H9 (cell line): Measurements from ENCODE around the gene VPREB3. TPM values are rescaled to one million over a fixed set of nuclear protein-coding genes. Genes with fewer than 3 reads are reported as not detected.

ENCODE experiments used
- DNase-seq: peaks from one replicate; pipeline ENCODE4 v3.0.0-alpha.2; 2017
- H2AFZ ChIP-seq: one replicate; pipeline ENCODE4 v1.6.1; 2013; ENCODE audit warnings: mild to moderate bottlenecking, low read length, control low read depth, moderate library complexity
- H2AK5ac ChIP-seq: 2 replicates; pipeline ENCODE4 v1.6.1; 2013; ENCODE audit warnings: low read length, control low read depth, mixed read lengths; ENCODE audit not compliant: insufficient read length
- H2BK120ac ChIP-seq: one replicate; pipeline ENCODE4 v1.6.1; 2013; ENCODE audit warnings: low read depth, mild to moderate bottlenecking, low read length, control low read depth, inconsistent platforms; ENCODE audit not compliant: poor library complexity, severe bottlenecking
- H2BK12ac ChIP-seq: 2 replicates; pipeline ENCODE4 v1.6.1; 2013; ENCODE audit warnings: low read length, control low read depth, mixed read lengths, low read depth; ENCODE audit not compliant: insufficient read length
- H2BK15ac ChIP-seq: 2 replicates; pipeline ENCODE4 v1.6.1; 2013; ENCODE audit warnings: low read depth, low read length, control low read depth
- H2BK20ac ChIP-seq: one replicate; pipeline ENCODE4 v1.6.1; 2013; ENCODE audit warnings: low read depth, mild to moderate bottlenecking, low read length, control low read depth, inconsistent platforms; ENCODE audit not compliant: poor library complexity, severe bottlenecking
- H2BK5ac ChIP-seq: 2 replicates; pipeline ENCODE4 v1.6.1; 2013; ENCODE audit warnings: low read length, control low read depth, mixed read lengths; ENCODE audit not compliant: insufficient read length
- H3K14ac ChIP-seq: 2 replicates; pipeline ENCODE4 v1.6.1; 2013; ENCODE audit warnings: low read length, control low read depth; ENCODE audit not compliant: insufficient read depth
- H3K18ac ChIP-seq: 2 replicates; pipeline ENCODE4 v1.6.1; 2013; ENCODE audit warnings: low read depth, mild to moderate bottlenecking, mixed read lengths, low read length, control low read depth; ENCODE audit not compliant: insufficient read length
- H3K23ac ChIP-seq: 2 replicates; pipeline ENCODE4 v1.6.1; 2013; ENCODE audit warnings: low read length, control low read depth, mixed read lengths, low read depth; ENCODE audit not compliant: insufficient read length
- H3K23me2 ChIP-seq: 2 replicates; pipeline ENCODE4 v1.6.1; 2013; ENCODE audit warnings: low read depth, mild to moderate bottlenecking, mixed read lengths, low read length, control low read depth; ENCODE audit not compliant: insufficient read length, poor library complexity, severe bottlenecking
- H3K27ac ChIP-seq: 2 replicates; pipeline ENCODE4 v1.5.1; 2013; ENCODE audit warnings: low read length, control low read depth, mixed read lengths, low read depth; ENCODE audit not compliant: insufficient read length
- H3K27me3 ChIP-seq: 2 replicates; pipeline ENCODE4 v1.6.1; 2013; ENCODE audit warnings: low read length, control low read depth, inconsistent platforms; ENCODE audit not compliant: insufficient read depth
- H3K4ac ChIP-seq: 2 replicates; pipeline ENCODE4 v1.6.1; 2013; ENCODE audit warnings: low read depth, mild to moderate bottlenecking, control low read depth, inconsistent platforms, low read length, moderate library complexity
- H3K4me1 ChIP-seq: 2 replicates; pipeline ENCODE4 v1.6.1; 2013; ENCODE audit warnings: low read length, control low read depth, inconsistent platforms; ENCODE audit not compliant: insufficient read depth
- H3K4me2 ChIP-seq: 2 replicates; pipeline ENCODE4 v1.6.1; 2013; ENCODE audit warnings: low read length, control low read depth, mixed read lengths; ENCODE audit not compliant: insufficient read length, insufficient read depth
- H3K56ac ChIP-seq: 2 replicates; pipeline ENCODE4 v1.6.1; 2013; ENCODE audit warnings: low read depth, mild to moderate bottlenecking, mixed read lengths, low read length, control low read depth; ENCODE audit not compliant: insufficient read length
- H3K79me1 ChIP-seq: 2 replicates; pipeline ENCODE4 v1.6.1; 2013; ENCODE audit warnings: low read depth, mild to moderate bottlenecking, moderate library complexity, low read length, control low read depth, inconsistent platforms; ENCODE audit not compliant: insufficient read depth, poor library complexity, severe bottlenecking
- H3K79me2 ChIP-seq: 2 replicates; pipeline ENCODE4 v1.6.1; 2013; ENCODE audit warnings: low read length, control low read depth, inconsistent platforms; ENCODE audit not compliant: insufficient read depth
- H3K9ac ChIP-seq: 2 replicates; pipeline ENCODE4 v1.6.1; 2013; ENCODE audit warnings: low read length, control low read depth, mixed read lengths; ENCODE audit not compliant: insufficient read length; ENCODE audit errors: extremely low read depth
- H3K9me3 ChIP-seq: one replicate; pipeline ENCODE4 v1.6.1; 2013; ENCODE audit warnings: low read depth, low read length, inconsistent platforms; ENCODE audit not compliant: control insufficient read depth
- H3T11ph ChIP-seq: one replicate; pipeline ENCODE4 v1.6.1; 2013; ENCODE audit warnings: mild to moderate bottlenecking, low read length, control low read depth, inconsistent platforms
- H4K20me1 ChIP-seq: one replicate; pipeline ENCODE4 v1.6.1; 2013; ENCODE audit not compliant: control insufficient read depth, insufficient read length, insufficient read depth
- H4K5ac ChIP-seq: 2 replicates; pipeline ENCODE4 v1.6.1; 2013; ENCODE audit warnings: low read depth, mild to moderate bottlenecking, mixed read lengths, low read length, control low read depth; ENCODE audit not compliant: insufficient read length
- H4K8ac ChIP-seq: replicated peaks from 2 replicates; pipeline ENCODE4 v1.6.1; 2013; ENCODE audit warnings: low read length, control low read depth, mixed read lengths, low read depth; ENCODE audit not compliant: insufficient read length
- H4K91ac ChIP-seq: 2 replicates; pipeline ENCODE4 v1.6.1; 2013; ENCODE audit warnings: low read depth, mild to moderate bottlenecking, moderate library complexity, mixed read lengths, low read length, control low read depth; ENCODE audit not compliant: insufficient read length
- H3K27ac Mint-ChIP-seq, 3 experiments: 2 replicates in 2 of 3; 3 replicates in 1 of 3; pipeline ENCODE4 v1.8.0; 2020 to 2021; ENCODE audit warnings: mixed read lengths in 3 of 3, mild to moderate bottlenecking in 1 of 3, moderate library complexity in 1 of 3
- H3K27me3 Mint-ChIP-seq: 2 replicates; pipeline ENCODE4 v1.8.0; 2021; ENCODE audit warnings: low read depth, mild to moderate bottlenecking, moderate library complexity, mixed read lengths
- H3K36me3 Mint-ChIP-seq, 3 experiments: 2 replicates in 2 of 3; 3 replicates in 1 of 3; pipeline ENCODE4 v1.8.0; 2020 to 2021; ENCODE audit warnings: low read depth in 3 of 3, mixed read lengths in 3 of 3; ENCODE audit not compliant: insufficient read depth in 1 of 3
- H3K4me1 Mint-ChIP-seq, 2 experiments: 2 replicates each; pipeline ENCODE4 v1.8.0; 2020; ENCODE audit warnings: mixed read lengths in 2 of 2
- H3K4me3 Mint-ChIP-seq, 2 experiments: 2 replicates in 1 of 2; 3 replicates in 1 of 2; pipeline ENCODE4 v1.8.0; 2020 to 2021; ENCODE audit warnings: mild to moderate bottlenecking in 2 of 2, mixed read lengths in 2 of 2, moderate library complexity in 1 of 2
- H3K9me3 Mint-ChIP-seq, 2 experiments: 2 replicates in 1 of 2; 3 replicates in 1 of 2; pipeline ENCODE4 v1.8.0; 2020; ENCODE audit warnings: mild to moderate bottlenecking in 2 of 2, mixed read lengths in 2 of 2, moderate library complexity in 1 of 2
- WGBS: extraction: QIAGEN DNeasy Blood & Tissue Kit; methylation state at CpG from one replicate; pipeline ENCODE4 v1.1.7; 2013; ENCODE audit warnings: missing lambda C conversion rate, low lambda C conversion rate, mixed read lengths; ENCODE audit not compliant: insufficient read length; ENCODE audit errors: extremely low coverage; 5-methylcytosine and 5-hydroxymethylcytosine counted together
- total RNA-seq: library from RNA; stranded (reverse); gene quantifications from 2 replicates; pipeline ENCODE4 v1.2.1, GENCODE V29; 2021
- TF ChIP-seq, protein P1 (sequence below): fragments of 200-600 bp; sonication (generic); conservative IDR thresholded peaks from 3 replicates; pipeline ENCODE4 v1.8.0; 2021; ENCODE audit warnings: antibody characterized with exemption, mild to moderate bottlenecking

Gene VPREB3
- total RNA-seq, 1 experiment from 2014 or later, result 0.50 TPM

DNA sequence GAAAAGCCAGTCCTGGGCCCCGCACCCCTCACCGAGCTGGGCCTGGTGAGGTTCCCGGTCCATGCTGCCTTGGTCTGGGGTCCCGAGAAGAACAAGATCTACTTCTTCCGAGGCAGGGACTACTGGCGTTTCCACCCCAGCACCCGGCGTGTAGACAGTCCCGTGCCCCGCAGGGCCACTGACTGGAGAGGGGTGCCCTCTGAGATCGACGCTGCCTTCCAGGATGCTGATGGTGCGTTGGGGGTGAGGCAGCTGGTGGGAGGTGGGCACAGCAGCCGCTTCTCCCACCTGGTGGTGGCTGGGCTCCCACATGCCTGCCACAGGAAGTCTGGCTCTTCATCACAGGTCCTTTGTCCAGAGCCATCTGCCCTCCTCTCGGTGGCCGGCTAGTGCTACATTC, 28.0 kb upstream of the VPREB3 start:
- H3K4me2 ChIP-seq, result no peak overlapping the region

More for the DNA sequence above, 28.0 kb upstream of the VPREB3 start:
- no peak overlapping the region for H2BK15ac ChIP-seq
- H4K5ac ChIP-seq, result no peak overlapping the region
- H3K27ac ChIP-seq, result no peak overlapping the region
- H3K4ac ChIP-seq, result no peak overlapping the region
- no peak overlapping the region for H3K18ac ChIP-seq
- H3K27ac Mint-ChIP-seq, result no peak overlapping the region
- no peak overlapping the region for H3K23ac ChIP-seq
- H3K23me2 ChIP-seq, result peaks cover 2% of the 10 kb centered on the region
- H3K27me3 Mint-ChIP-seq, result no peaks in the 10 kb centered on the region
- peaks cover 9 to 11% of the 10 kb centered on the region in 2 experiments for H3K4me1 Mint-ChIP-seq
- no peak overlapping the region for H3K4me3 Mint-ChIP-seq
- no peak for DNase-seq
- H3T11ph ChIP-seq, result no peak overlapping the region
- H2BK120ac ChIP-seq, result no peak overlapping the region
- no peaks in the 10 kb centered on the region for H3K36me3 Mint-ChIP-seq
- no peak overlapping the region for H3K14ac ChIP-seq
- no peak overlapping the region for H3K56ac ChIP-seq
- no peak overlapping the region for H4K8ac ChIP-seq
- no peaks in the 10 kb centered on the region for H4K20me1 ChIP-seq
- H3K79me2 ChIP-seq, result no peaks in the 10 kb centered on the region
- H3K4me1 ChIP-seq, result no peaks in the 10 kb centered on the region
- no peak overlapping the region for H2BK12ac ChIP-seq
- H2BK5ac ChIP-seq, result no peak overlapping the region
- no peak overlapping the region for H2AK5ac ChIP-seq
- no CpG with 5 or more reads among the region's 16 CpGs for WGBS
- H3K27me3 ChIP-seq, result no peaks in the 10 kb centered on the region
- TF ChIP-seq, protein P1, sequence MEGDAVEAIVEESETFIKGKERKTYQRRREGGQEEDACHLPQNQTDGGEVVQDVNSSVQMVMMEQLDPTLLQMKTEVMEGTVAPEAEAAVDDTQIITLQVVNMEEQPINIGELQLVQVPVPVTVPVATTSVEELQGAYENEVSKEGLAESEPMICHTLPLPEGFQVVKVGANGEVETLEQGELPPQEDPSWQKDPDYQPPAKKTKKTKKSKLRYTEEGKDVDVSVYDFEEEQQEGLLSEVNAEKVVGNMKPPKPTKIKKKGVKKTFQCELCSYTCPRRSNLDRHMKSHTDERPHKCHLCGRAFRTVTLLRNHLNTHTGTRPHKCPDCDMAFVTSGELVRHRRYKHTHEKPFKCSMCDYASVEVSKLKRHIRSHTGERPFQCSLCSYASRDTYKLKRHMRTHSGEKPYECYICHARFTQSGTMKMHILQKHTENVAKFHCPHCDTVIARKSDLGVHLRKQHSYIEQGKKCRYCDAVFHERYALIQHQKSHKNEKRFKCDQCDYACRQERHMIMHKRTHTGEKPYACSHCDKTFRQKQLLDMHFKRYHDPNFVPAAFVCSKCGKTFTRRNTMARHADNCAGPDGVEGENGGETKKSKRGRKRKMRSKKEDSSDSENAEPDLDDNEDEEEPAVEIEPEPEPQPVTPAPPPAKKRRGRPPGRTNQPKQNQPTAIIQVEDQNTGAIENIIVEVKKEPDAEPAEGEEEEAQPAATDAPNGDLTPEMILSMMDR, result no peak
- H3K9me3 ChIP-seq, result no peaks in the 10 kb centered on the region
- H3K9me3 Mint-ChIP-seq, result no peaks in the 10 kb centered on the region
- H4K91ac ChIP-seq, result no peak overlapping the region
- no peak overlapping the region for H3K9ac ChIP-seq
- H2BK20ac ChIP-seq, result no peak overlapping the region
- H3K79me1 ChIP-seq, result no peaks in the 10 kb centered on the region
- H2AFZ ChIP-seq, result no peak overlapping the region
